Right renal pelvis (tissue), 4 donors: ENCODE data around the gene TSHZ2. TPM values are rescaled to one million over a fixed set of nuclear protein-coding genes. Genes with fewer than 3 reads are reported as not detected.
"Not testable (repeated sequence)": the region's sequence is repeated elsewhere in the genome, so short reads cannot be mapped to it uniquely, and the experiment has no call there.

Experiments used
- DNase-seq, 4 donors: peaks; one replicate each; pipeline ENCODE4 v3.0.0-alpha.2; 2013; ENCODE audit warnings: low read depth in 4 of 4, low spot score in 3 of 4, missing footprints in 1 of 4
- polyA plus RNA-seq, 4 donors: library from polyadenylated mRNA; unstranded; fragments of 120-200 nt; gene quantifications; one replicate each; pipeline ENCODE4 v1.2.1, GENCODE V29; 2013; ENCODE audit not compliant: insufficient read length in 4 of 4

The TSHZ2 gene
- polyA plus RNA-seq, 4 donors: 12.6 to 14.2 (median 12.9) TPM

- no peak for DNase-seq
Observed at GRCh38 chr20:53080687-53080962, 108.5 kb downstream of the TSHZ2 start.

- no peak for DNase-seq
Observed at GRCh38 chr20:53080969-53081871, 109.1 kb downstream of the TSHZ2 start.

- DNase-seq: no peak
Observed at GRCh38 chr20:53081916-53082863, 110.0 kb downstream of the TSHZ2 start.

- DNase-seq: no peak
Observed at GRCh38 chr20:53083411-53083810, 111.3 kb downstream of the TSHZ2 start.

- no peak for DNase-seq
Observed at GRCh38 chr20:53084408-53084997, 112.3 kb downstream of the TSHZ2 start.

- no peak for DNase-seq
Observed at GRCh38 chr20:53085720-53086119, 113.6 kb downstream of the TSHZ2 start.

GRCh38 chr20:53087037-53087777 is 115.0 kb downstream of the TSHZ2 start:
- DNase-seq: no peak

- DNase-seq: no peak
Observed at GRCh38 chr20:53088786-53089185, 116.6 kb downstream of the TSHZ2 start.

GRCh38 chr20:53089851-53090250 is 117.7 kb downstream of the TSHZ2 start:
- DNase-seq: not testable (repeated sequence)

- no peak for DNase-seq
Observed at GRCh38 chr20:53091789-53092188, 119.6 kb downstream of the TSHZ2 start.

- no peak for DNase-seq
Observed at GRCh38 chr20:53092772-53093300, 120.7 kb downstream of the TSHZ2 start.

- no peak for DNase-seq
Observed at GRCh38 chr20:53097371-53097770, 125.2 kb downstream of the TSHZ2 start.

- DNase-seq: no peak
Observed at GRCh38 chr20:53097791-53098190, 125.6 kb downstream of the TSHZ2 start.

- DNase-seq: no peak
Observed at GRCh38 chr20:53098621-53099020, 126.5 kb downstream of the TSHZ2 start.

GRCh38 chr20:53099856-53100255 is 127.7 kb downstream of the TSHZ2 start:
- DNase-seq: no peak

GRCh38 chr20:53100476-53100911 is 128.3 kb downstream of the TSHZ2 start:
- no peak for DNase-seq

GRCh38 chr20:53101992-53102760 is 130.0 kb downstream of the TSHZ2 start:
- no peak for DNase-seq

- DNase-seq: no peak
Observed at GRCh38 chr20:53103124-53103523, 131.0 kb downstream of the TSHZ2 start.

- no peak for DNase-seq
Observed at GRCh38 chr20:53104884-53105283, 132.7 kb downstream of the TSHZ2 start.
